Neural progenitor cell (in vitro differentiated cells): ENCODE results near the gene STOM. TPM values are rescaled to one million over a fixed set of nuclear protein-coding genes. Genes with fewer than 3 reads are reported as not detected.

Experiments
- DNase-seq: peaks from one replicate; pipeline ENCODE4 v3.0.0-alpha.2; 2016; ENCODE audit warnings: low spot score
- H2AFZ ChIP-seq: fragments of 200-600 bp; sonication (generic); replicated peaks from 2 replicates; pipeline ENCODE4 v1.6.1; 2016; ENCODE audit warnings: antibody characterized with exemption
- H3F3A ChIP-seq: fragments of 200-600 bp; sonication (generic); 2 replicates; pipeline ENCODE4 v1.6.1; 2016; ENCODE audit warnings: antibody characterized with exemption, low read depth
- H3K27ac ChIP-seq: fragments of 200-600 bp; sonication (generic); 2 replicates; pipeline ENCODE4 v1.5.1; 2016; ENCODE audit warnings: mild to moderate bottlenecking
- H3K27me3 ChIP-seq: fragments of 200-600 bp; sonication (generic); 2 replicates; pipeline ENCODE4 v1.6.1; 2016; ENCODE audit warnings: mild to moderate bottlenecking, moderate library complexity
- H3K36me3 ChIP-seq: fragments of 200-600 bp; sonication (generic); 2 replicates; pipeline ENCODE4 v1.5.1; 2016
- H3K4me1 ChIP-seq: fragments of 200-600 bp; sonication (generic); 2 replicates; pipeline ENCODE4 v1.6.1; 2016; ENCODE audit warnings: mixed run types
- H3K4me2 ChIP-seq: fragments of 200-600 bp; sonication (generic); 2 replicates; pipeline ENCODE4 v1.6.1; 2016
- H3K4me3 ChIP-seq: fragments of 200-600 bp; sonication (generic); 2 replicates; pipeline ENCODE4 v1.5.1; 2016
- H3K79me2 ChIP-seq: fragments of 200-600 bp; sonication (generic); 2 replicates; pipeline ENCODE4 v1.6.1; 2016; ENCODE audit warnings: low read depth
- H3K9ac ChIP-seq: fragments of 200-600 bp; sonication (generic); 2 replicates; pipeline ENCODE4 v1.6.1; 2016
- H3K9me3 ChIP-seq: fragments of 200-600 bp; sonication (generic); 2 replicates; pipeline ENCODE4 v1.5.1; 2016; ENCODE audit warnings: low read depth
- H4K20me1 ChIP-seq: fragments of 200-600 bp; sonication (generic); 2 replicates; pipeline ENCODE4 v1.6.1; 2016; ENCODE audit warnings: low read depth
- H3K27ac Mint-ChIP-seq: 3 replicates; pipeline ENCODE4 v1.8.0; 2021; ENCODE audit warnings: mixed read lengths
- H3K27me3 Mint-ChIP-seq: 2 replicates; pipeline ENCODE4 v1.8.0; 2022; ENCODE audit warnings: low read depth, mild to moderate bottlenecking, inconsistent platforms, moderate library complexity, mixed read lengths; ENCODE audit not compliant: insufficient read depth
- H3K36me3 Mint-ChIP-seq: 3 replicates; pipeline ENCODE4 v1.8.0; 2021; ENCODE audit warnings: mixed read lengths
- H3K4me1 Mint-ChIP-seq: 3 replicates; pipeline ENCODE4 v1.8.0; 2021; ENCODE audit warnings: mixed read lengths
- H3K4me3 Mint-ChIP-seq: 3 replicates; pipeline ENCODE4 v1.8.0; 2021; ENCODE audit warnings: mild to moderate bottlenecking, moderate library complexity, mixed read lengths
- H3K9me3 Mint-ChIP-seq: 3 replicates; pipeline ENCODE4 v1.8.0; 2020; ENCODE audit warnings: mixed read lengths
- EZH2 ChIP-seq: fragments of 200-600 bp; sonication (generic); IDR thresholded peaks from 2 replicates; pipeline ENCODE4 v1.6.1; 2017; ENCODE audit warnings: antibody characterized with exemption, mild to moderate bottlenecking, moderate library complexity
- EZH2phosphoT487 ChIP-seq: fragments of 200-600 bp; sonication (generic); IDR thresholded peaks from 2 replicates; pipeline ENCODE4 v1.6.1; 2017; ENCODE audit warnings: antibody characterized with exemption
- total RNA-seq: library from RNA; depleted of rRNA; stranded (reverse); fragments of >200 nt; gene quantifications from 2 replicates; pipeline ENCODE4 v1.2.3, GENCODE V29; 2015; ENCODE audit warnings: low replicate concordance
- TF ChIP-seq, protein P1 (sequence below): fragments of 200-600 bp; sonication (generic); IDR thresholded peaks from 2 replicates; pipeline ENCODE4 v1.5.1; 2017; ENCODE audit warnings: antibody characterized with exemption, mild to moderate bottlenecking

Gene STOM
- total RNA-seq, 1 donor from 2014 or later = 99.4 TPM

DNA sequence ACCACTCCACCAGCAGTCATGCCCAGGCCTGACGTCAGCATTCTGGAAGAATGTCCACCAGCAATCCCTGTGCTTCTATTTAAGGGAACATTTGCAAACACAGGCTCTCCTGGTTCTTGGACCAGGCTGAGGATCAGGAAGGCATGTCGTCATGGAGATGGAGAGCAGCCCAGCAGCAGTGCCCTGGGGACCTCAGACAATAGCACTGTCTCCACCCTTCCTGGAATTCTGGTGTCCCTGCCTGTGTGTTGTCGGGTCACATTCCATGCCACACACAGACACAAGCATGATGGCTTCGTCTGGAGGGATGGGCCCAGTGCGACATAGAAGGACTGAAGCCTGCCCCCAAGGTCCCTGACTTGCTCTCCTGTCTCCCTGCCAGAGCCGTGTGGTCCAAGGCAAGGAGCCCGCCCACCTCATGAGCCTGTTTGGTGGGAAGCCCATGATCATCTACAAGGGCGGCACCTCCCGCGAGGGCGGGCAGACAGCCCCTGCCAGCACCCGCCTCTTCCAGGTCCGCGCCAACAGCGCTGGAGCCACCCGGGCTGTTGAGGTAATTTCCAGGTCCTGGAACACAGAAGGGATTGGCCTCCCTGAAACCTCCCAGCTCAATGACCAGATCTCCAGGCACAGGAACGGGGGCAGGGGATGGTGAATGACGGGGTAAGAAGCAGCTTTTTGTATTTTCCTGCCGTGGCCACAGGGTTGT lies 43.8 kb downstream of the STOM start:
- H4K20me1 ChIP-seq = no peaks in the 10 kb centered on the region
- H3K79me2 ChIP-seq = no peaks in the 10 kb centered on the region
- no peaks in the 10 kb centered on the region for H3F3A ChIP-seq
- no peaks in the 10 kb centered on the region for H3K4me1 ChIP-seq
- no peak for TF ChIP-seq EZH2phosphoT487
- TF ChIP-seq, protein P1, sequence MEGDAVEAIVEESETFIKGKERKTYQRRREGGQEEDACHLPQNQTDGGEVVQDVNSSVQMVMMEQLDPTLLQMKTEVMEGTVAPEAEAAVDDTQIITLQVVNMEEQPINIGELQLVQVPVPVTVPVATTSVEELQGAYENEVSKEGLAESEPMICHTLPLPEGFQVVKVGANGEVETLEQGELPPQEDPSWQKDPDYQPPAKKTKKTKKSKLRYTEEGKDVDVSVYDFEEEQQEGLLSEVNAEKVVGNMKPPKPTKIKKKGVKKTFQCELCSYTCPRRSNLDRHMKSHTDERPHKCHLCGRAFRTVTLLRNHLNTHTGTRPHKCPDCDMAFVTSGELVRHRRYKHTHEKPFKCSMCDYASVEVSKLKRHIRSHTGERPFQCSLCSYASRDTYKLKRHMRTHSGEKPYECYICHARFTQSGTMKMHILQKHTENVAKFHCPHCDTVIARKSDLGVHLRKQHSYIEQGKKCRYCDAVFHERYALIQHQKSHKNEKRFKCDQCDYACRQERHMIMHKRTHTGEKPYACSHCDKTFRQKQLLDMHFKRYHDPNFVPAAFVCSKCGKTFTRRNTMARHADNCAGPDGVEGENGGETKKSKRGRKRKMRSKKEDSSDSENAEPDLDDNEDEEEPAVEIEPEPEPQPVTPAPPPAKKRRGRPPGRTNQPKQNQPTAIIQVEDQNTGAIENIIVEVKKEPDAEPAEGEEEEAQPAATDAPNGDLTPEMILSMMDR = no peak
- no peak for TF ChIP-seq EZH2
- no peak overlapping the region for H2AFZ ChIP-seq
- Mint-ChIP-seq H3K36me3 (peaks cover 14% of the 10 kb centered on the region), H3K27ac (no peak overlapping the region), H3K4me3 (no peak overlapping the region), H3K4me1 (peaks cover 13% of the 10 kb centered on the region), H3K9me3 (no peaks in the 10 kb centered on the region), H3K27me3 (peaks cover 4% of the 10 kb centered on the region)
- H3K9me3 ChIP-seq = no peaks in the 10 kb centered on the region
- no peak overlapping the region for H3K27ac ChIP-seq
- no peak overlapping the region for H3K4me2 ChIP-seq
- DNase-seq = peak; percentile 33
- H3K9ac ChIP-seq = no peak overlapping the region
- H3K36me3 ChIP-seq = no peaks in the 10 kb centered on the region
- no peak overlapping the region for H3K4me3 ChIP-seq
- no peaks in the 10 kb centered on the region for H3K27me3 ChIP-seq

DNA sequence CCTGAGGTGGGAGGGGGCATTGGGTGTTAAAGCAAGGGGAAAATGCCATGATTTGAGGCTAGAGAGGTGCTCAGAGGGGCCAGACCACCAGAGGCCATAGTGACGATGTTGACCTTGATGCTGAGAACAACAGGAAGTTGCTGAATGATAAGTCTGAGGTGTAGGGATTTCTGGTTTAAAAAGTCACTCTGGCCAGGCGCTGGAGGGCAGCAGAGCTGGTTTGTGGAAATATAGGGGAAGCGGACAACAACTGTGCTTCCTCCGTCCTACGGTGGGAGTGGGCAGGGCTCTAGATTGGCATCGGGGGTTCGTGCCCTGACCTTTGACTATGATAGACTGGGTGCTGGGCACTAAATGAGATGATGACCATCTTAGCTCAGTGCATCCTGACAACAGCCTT lies 44.7 kb downstream of the STOM start:
- DNase-seq = no peak
- Histone ChIP-seq H3K27ac (no peak overlapping the region), H3K27me3 (no peaks in the 10 kb centered on the region), H3K4me1 (no peaks in the 10 kb centered on the region), H3K4me2 (no peak overlapping the region), H3F3A (no peaks in the 10 kb centered on the region), H4K20me1 (no peaks in the 10 kb centered on the region), H2AFZ (no peak overlapping the region), H3K9ac (no peak overlapping the region), H3K9me3 (no peaks in the 10 kb centered on the region), H3K4me3 (no peak overlapping the region), H3K79me2 (no peaks in the 10 kb centered on the region), H3K36me3 (no peaks in the 10 kb centered on the region)
- no peak for TF ChIP-seq EZH2
- TF ChIP-seq EZH2phosphoT487 = no peak
- TF ChIP-seq, protein P1 = no peak
- Mint-ChIP-seq H3K4me1 (peaks cover 13% of the 10 kb centered on the region), H3K36me3 (peaks cover 10% of the 10 kb centered on the region), H3K4me3 (no peak overlapping the region), H3K9me3 (no peaks in the 10 kb centered on the region), H3K27me3 (peaks cover 2% of the 10 kb centered on the region), H3K27ac (no peak overlapping the region)

- Histone ChIP-seq H3K9me3 (no peaks in the 10 kb centered on the region), H3K79me2 (no peaks in the 10 kb centered on the region), H3K4me1 (no peaks in the 10 kb centered on the region), H3K27me3 (no peaks in the 10 kb centered on the region), H3K36me3 (no peaks in the 10 kb centered on the region), H3K27ac (no peak overlapping the region), H3K4me3 (no peak overlapping the region), H3F3A (no peaks in the 10 kb centered on the region), H4K20me1 (no peaks in the 10 kb centered on the region), H3K4me2 (no peak overlapping the region), H2AFZ (no peak overlapping the region), H3K9ac (no peak overlapping the region)
- peaks cover 2% of the 10 kb centered on the region for H3K27me3 Mint-ChIP-seq
- no peaks in the 10 kb centered on the region for H3K9me3 Mint-ChIP-seq
- H3K4me3 Mint-ChIP-seq = no peak overlapping the region
- H3K4me1 Mint-ChIP-seq = peaks cover 13% of the 10 kb centered on the region
- H3K27ac Mint-ChIP-seq = no peak overlapping the region
- H3K36me3 Mint-ChIP-seq = peaks cover 10% of the 10 kb centered on the region
- no peak for DNase-seq
- no peak for TF ChIP-seq EZH2
Measured at GRCh38 chr9:121324755-121325154, 45.3 kb downstream of the STOM start.

DNA sequence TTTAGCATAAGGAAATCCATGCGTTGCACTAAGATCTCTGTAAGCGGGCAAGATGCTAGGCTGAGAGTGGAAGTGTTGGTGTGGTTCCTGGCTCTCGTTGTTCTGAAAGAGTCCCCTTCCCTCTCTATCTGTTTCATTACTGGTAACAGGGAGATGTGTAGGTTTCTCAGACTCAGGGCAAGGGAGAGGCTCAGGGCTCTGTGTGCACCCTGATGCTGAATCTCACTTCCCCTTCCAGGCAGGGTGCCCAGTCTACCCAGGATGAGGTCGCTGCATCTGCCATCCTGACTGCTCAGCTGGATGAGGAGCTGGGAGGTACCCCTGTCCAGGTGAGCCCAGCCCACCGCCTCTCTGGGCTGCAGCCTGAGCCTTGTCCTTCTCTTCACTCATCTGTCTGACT lies 45.7 kb downstream of the STOM start:
- no peaks in the 10 kb centered on the region for H3K9me3 Mint-ChIP-seq
- Histone ChIP-seq H3K9ac (no peak overlapping the region), H3K79me2 (no peaks in the 10 kb centered on the region), H3F3A (no peaks in the 10 kb centered on the region), H3K4me2 (no peak overlapping the region), H3K27ac (no peak overlapping the region), H4K20me1 (no peaks in the 10 kb centered on the region), H3K4me3 (no peak overlapping the region), H3K27me3 (no peaks in the 10 kb centered on the region), H2AFZ (no peak overlapping the region), H3K4me1 (no peaks in the 10 kb centered on the region), H3K36me3 (no peaks in the 10 kb centered on the region), H3K9me3 (no peaks in the 10 kb centered on the region)
- no peak for DNase-seq
- no peak for TF ChIP-seq EZH2
- no peak for TF ChIP-seq EZH2phosphoT487
- TF ChIP-seq, protein P1 = no peak
- peaks cover 2% of the 10 kb centered on the region for H3K27me3 Mint-ChIP-seq
- no peak overlapping the region for H3K27ac Mint-ChIP-seq
- H3K36me3 Mint-ChIP-seq = peaks cover 10% of the 10 kb centered on the region
- no peak overlapping the region for H3K4me3 Mint-ChIP-seq
- peaks cover 13% of the 10 kb centered on the region for H3K4me1 Mint-ChIP-seq
